G401 (cell line): ENCODE data around the gene F2RL2. TPM values are rescaled to one million over a fixed set of nuclear protein-coding genes. Genes with fewer than 3 reads are reported as not detected.
"Not testable (repeated sequence)": the region's sequence is repeated elsewhere in the genome, so short reads cannot be mapped to it uniquely, and the experiment has no call there.

Experiments used
- DNase-seq: peaks from one replicate; pipeline ENCODE4 v3.0.0-alpha.2; 2015; ENCODE audit warnings: low spot score
- in situ Hi-C: cut with HindIII; loops from 2 replicates; pipeline ENCODE4 v1.10.0; 2016; ENCODE audit warnings: low sequenced_read_pairs, mixed read lengths
- total RNA-seq: library from RNA; depleted of rRNA; stranded (reverse); fragments of >200 nt; shearing (Covaris generic); gene quantifications from 2 replicates; pipeline ENCODE4 v1.2.3, GENCODE V29; 2014

F2RL2 gene
- total RNA-seq, 1 experiment from 2014 or later: 260 TPM

- in situ Hi-C loops: no loop called here
- DNase-seq: no peak
Measured at GRCh38 chr5:76626738-76627137, 3.5 kb upstream of the F2RL2 start.

- in situ Hi-C loops: no loop called here
- DNase-seq: no peak
Measured at GRCh38 chr5:76625087-76625815, 2.0 kb upstream of the F2RL2 start.

- in situ Hi-C loops: no loop called here
- no peak for DNase-seq
Measured at GRCh38 chr5:76622076-76622475, 1.1 kb downstream of the F2RL2 start.

GRCh38 chr5:76620166-76620565 is 3.0 kb downstream of the F2RL2 start:
- in situ Hi-C loops: no loop called here
- peak; percentile 46 for DNase-seq

- in situ Hi-C loops: no loop called here
- DNase-seq: no peak
Measured at GRCh38 chr5:76617675-76618074, 5.5 kb downstream of the F2RL2 start.

- no peak for DNase-seq
- in situ Hi-C loops: no loop called here
Measured at GRCh38 chr5:76617229-76617628, 6.0 kb downstream of the F2RL2 start.

- in situ Hi-C loops: no loop called here
Measured at GRCh38 chr5:76616206-76616605, 7.0 kb downstream of the F2RL2 start.

GRCh38 chr5:76615759-76616158 is 7.4 kb downstream of the F2RL2 start:
- in situ Hi-C loops: no loop called here
- DNase-seq: no peak

More at GRCh38 chr5:76616206-76616605, 7.0 kb downstream of the F2RL2 start:
- DNase-seq: no peak

GRCh38 chr5:76612942-76613341 is 10.3 kb downstream of the F2RL2 start:
- DNase-seq: no peak
- in situ Hi-C loops: no loop called here

GRCh38 chr5:76610196-76610595 is 13.0 kb downstream of the F2RL2 start:
- DNase-seq: no peak
- in situ Hi-C loops: no loop called here

- DNase-seq: no peak
- in situ Hi-C loops: no loop called here
Measured at GRCh38 chr5:76608833-76609232, 14.4 kb downstream of the F2RL2 start.

- in situ Hi-C loops: no loop called here
- DNase-seq: no peak
Measured at GRCh38 chr5:76607353-76607871, 15.8 kb downstream of the F2RL2 start.

GRCh38 chr5:76606701-76607100 is 16.5 kb downstream of the F2RL2 start:
- in situ Hi-C loops: no loop called here

GRCh38 chr5:76604838-76605237 is 18.4 kb downstream of the F2RL2 start:
- in situ Hi-C loops: no loop called here

More at GRCh38 chr5:76606701-76607100, 16.5 kb downstream of the F2RL2 start:
- no peak for DNase-seq

GRCh38 chr5:76603991-76604390 is 19.2 kb downstream of the F2RL2 start:
- in situ Hi-C loops, DNase-seq: not testable (repeated sequence)

More at GRCh38 chr5:76604838-76605237, 18.4 kb downstream of the F2RL2 start:
- no peak for DNase-seq

GRCh38 chr5:76602094-76602726 is 21.0 kb downstream of the F2RL2 start:
- no peak for DNase-seq
- in situ Hi-C loops: no loop called here

GRCh38 chr5:76601470-76601869 is 21.7 kb downstream of the F2RL2 start:
- in situ Hi-C loops: no loop called here
- peak; percentile 55 for DNase-seq

GRCh38 chr5:76600716-76601115 is 22.5 kb downstream of the F2RL2 start:
- DNase-seq: no peak
- in situ Hi-C loops: no loop called here

GRCh38 chr5:76598531-76598930 is 24.7 kb downstream of the F2RL2 start:
- in situ Hi-C loops: no loop called here
- DNase-seq: no peak

- no peak for DNase-seq
- in situ Hi-C loops: no loop called here
Measured at GRCh38 chr5:76595755-76596481, 27.3 kb downstream of the F2RL2 start.
